ENCODE results near the gene CNTNAP2. TPM values are rescaled to one million over a fixed set of nuclear protein-coding genes. Genes with fewer than 3 reads are reported as not detected.

CNTNAP2 gene
- total RNA-seq, 1 donor from 2014 or later: 1.3 TPM

DNA sequence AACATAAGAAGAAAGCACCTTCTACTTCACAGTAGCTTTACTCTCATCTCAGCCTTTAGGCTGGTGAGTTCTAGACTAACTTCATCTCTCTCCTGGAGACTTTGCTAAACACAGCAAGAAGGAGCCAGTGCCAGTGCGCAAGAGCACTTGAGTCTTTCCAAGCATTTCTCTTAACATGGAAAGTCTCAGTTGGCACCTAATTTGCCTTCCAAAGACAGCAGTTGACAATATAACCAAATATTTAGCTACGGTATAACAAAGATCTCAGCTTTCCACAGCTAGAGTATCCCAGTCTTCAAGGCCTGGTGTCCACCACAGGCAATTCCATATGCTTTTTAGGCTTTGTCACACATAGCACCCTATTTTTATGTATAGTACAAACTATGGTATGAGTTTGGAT lies 1204.9 kb downstream of the CNTNAP2 start:
- no peak for DNase-seq (ENCODE audit: low spot score)

DNA sequence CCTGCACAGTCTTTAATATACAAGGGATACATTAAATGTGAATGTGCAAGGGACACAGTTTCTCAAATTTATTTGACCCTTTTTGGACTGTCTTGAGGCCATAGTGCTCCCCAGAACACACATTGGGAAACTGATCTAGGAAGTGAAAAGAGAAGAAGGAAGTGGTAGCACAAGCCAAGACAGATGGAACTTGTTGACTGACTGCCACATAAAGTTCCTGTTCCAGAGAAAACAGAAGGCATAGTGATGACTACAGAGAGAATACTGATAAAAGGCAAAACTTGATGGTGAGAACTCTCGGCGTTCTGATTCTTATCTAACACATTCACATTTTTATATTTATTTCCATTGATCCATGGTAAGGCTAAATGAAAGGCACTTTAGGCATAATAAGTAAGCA lies 1216.4 kb downstream of the CNTNAP2 start:
- DNase-seq (ENCODE audit: low spot score): no peak

DNA sequence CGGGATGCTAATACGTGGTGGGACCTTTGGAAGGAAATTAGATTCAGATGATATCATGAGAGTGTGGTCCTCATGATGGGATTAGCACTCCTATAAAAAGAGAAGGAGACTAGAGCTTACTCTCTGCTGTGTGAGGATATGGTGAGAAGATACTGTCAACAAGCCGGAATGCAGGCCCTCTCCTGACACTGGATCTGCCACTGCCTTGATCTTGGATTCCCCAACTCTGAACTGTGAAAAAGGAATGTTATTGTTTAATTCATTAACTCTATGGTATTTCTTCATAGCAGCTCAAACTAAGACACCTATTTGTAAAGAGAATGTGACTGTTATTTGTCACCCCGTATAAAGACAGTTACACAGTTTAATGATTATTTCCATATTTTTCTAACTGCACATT lies 1246.5 kb downstream of the CNTNAP2 start:
- DNase-seq (ENCODE audit: low spot score): no peak

DNA sequence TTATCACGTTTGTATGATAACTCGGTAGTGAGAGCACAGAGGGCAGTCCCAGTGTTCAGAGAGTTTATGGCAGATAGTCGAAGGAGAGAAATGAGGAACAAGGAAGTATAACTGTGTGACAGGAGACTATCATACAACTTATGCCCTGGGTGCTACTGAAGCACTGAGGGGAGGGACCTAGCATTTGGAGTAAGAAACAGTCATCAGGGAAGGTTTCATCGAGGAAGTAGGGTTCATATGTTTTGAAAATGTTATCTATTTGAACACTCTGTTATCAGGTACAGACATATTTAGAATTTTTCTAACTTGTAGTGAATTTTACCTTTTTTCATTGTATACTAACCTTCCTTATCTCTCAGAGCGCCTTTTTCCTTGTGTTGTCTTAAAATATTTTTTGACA lies 1259.6 kb downstream of the CNTNAP2 start:
- no peak for DNase-seq (ENCODE audit: low spot score)

DNA sequence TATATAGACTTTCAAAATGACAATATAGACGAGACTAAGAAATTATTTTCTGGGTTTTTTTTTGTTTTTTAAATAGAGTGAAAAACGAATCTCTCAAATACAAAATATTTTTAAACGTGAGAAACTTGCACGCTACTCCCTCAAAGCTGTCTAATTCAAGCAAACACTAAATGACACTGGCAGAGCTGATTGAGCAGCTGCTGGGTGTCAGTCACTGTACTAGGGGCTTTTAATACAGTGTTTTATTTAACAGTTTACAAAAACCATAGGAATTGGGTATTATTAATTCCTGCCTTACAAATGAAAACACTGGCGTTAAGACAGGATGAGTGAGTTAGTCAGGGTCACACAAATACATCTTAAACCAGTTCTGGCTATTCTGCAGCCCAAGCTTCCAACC lies 1264.3 kb downstream of the CNTNAP2 start:
- DNase-seq (ENCODE audit: low spot score): no peak

DNA sequence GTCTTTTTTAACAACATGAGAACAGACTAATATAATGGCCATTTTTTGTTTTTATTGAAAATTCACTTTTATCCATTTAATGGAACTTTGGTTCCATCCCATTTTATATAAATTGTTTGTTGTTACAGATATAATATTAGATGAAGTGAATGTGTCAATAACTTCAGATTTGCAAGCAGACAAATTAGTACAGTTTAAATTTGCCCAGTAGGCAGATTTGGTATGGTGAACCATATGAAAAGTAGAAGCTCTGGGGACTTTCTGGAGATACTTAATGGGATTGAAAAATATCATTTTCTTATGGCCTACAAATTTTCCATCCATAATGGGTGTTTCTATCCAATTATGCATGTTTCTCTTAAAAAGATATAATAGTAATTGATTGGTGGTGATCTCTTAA lies 1277.7 kb downstream of the CNTNAP2 start:
- no peak for DNase-seq (ENCODE audit: low spot score)

DNA sequence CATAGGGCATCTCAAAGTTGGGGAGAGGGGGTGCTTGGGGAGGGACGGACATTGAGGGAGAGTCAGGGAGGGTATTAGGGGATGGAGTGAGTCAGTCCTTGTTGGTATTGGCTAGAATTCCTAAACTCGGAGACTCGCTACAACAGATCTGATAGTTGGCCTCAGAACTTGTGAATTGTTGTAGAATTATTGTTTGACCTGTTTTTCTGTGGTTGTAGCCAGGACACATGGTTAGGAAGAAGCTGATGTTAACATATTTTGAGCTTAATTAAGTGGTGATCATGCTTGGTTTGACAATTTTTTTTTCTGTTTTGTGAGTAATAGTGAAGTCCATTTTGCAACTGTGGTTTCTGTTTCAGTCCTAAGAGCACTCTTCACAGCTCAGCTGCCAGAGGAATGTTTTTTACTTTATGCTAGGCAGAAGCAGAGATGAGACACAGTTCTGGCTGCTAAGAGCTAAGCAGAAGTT lies 1283.7 kb downstream of the CNTNAP2 start:
- no peak for DNase-seq (ENCODE audit: low spot score)

DNA sequence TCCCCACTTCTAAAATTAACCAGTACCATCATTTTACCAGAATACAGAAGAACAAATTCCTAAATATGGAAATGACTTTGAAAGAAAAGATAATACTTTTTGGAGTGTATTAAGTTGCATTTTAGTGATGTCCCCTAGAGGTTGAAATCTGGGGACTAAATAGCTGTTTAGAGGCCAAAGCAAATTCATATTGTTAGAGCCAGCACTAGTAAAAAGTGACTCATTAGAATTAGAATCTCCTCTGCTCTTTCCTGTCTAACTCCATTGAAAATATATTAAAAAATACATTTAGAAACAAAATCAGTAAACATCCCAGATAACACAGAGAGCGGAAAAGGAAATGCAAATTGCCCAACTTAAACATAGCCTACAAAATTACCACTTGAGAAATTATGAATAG lies 1284.3 kb downstream of the CNTNAP2 start:
- DNase-seq (ENCODE audit: low spot score): no peak

DNA sequence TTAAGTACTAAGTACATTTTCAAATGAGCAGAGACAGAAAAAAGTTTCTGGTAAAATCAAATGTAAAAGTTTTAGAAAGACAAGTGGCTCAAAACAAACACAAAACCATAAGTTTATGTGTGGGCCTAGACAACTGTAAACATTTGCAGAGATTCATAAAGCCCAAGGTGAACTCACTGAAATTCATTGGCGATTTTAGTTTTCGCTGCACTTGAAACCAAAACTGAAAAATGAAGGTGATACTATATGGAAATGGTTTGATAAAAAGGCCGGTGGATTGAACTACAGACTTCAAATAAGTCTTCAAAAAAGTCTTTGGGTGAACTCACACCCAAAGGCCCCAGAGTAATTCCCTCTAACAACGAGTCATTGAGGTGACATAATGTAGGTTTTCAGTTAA lies 1289.0 kb downstream of the CNTNAP2 start:
- no peak for DNase-seq (ENCODE audit: low spot score)

DNA sequence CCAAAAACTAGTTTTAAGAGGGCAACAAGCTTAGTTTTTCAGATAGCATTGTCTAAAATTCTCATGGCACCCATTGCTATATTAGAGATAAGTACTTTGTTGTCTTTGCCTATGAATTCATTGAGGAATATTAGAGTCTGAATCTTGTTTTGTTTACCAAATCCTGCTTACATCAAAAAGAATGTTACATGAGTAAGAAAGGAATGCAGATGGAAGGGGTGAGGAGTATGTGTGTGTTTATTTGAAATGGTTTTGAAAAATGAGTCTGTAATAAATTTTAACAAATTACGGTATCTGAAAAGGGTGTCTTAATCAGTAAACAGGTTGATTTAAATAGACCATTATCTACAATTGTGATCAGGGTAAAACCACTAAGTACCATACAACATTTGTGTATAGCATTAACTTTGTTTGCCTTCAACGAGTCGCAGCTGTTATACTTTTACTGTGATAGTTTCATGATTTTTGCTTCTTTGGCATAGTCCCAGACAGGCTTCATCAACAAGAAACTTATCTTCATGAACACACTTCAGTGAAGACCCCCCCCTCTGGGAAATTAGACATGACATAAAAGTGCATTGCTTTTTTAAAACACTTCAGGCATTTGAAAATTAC lies 1290.0 kb downstream of the CNTNAP2 start:
- no peak for DNase-seq (ENCODE audit: low spot score)

DNA sequence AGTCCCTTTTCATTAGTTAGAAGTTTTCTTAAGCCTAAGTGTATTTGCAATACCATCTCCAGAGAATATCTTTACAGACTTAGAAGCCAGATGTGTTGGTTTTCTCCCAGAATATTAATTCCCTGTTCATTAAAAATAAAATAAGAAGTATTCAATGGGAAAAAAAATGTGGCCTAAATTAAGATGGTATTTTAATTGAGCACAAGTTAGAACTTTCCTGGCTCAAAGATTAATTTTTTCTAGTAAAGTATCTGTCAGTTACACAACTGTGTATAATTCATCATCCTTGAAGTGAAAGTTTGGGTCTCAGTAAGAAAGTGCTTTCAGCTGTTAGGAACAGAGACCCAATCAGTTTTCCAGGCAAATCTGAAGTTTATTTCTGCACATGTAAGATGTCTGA lies 1294.5 kb downstream of the CNTNAP2 start:
- no peak for DNase-seq (ENCODE audit: low spot score)

DNA sequence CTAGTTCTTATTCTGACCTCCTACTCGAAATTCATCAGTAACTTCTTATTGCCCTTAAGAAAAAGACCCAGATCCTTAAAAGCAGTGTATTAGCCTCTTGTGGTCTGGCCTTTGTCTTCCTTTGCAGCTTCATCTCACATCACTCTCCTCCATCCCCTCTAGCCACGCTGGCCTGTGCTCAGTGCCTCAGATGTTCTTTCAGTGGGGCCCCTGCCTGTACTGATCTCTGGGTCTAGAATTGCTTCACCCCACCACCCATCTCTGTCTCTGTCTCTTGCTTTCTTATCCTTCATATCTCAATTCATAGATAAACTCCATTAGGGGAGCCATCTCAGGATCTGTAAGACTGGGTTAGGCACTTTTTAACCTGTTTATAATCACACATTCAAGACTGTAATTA lies 1295.5 kb downstream of the CNTNAP2 start:
- DNase-seq (ENCODE audit: low spot score): no peak

DNA sequence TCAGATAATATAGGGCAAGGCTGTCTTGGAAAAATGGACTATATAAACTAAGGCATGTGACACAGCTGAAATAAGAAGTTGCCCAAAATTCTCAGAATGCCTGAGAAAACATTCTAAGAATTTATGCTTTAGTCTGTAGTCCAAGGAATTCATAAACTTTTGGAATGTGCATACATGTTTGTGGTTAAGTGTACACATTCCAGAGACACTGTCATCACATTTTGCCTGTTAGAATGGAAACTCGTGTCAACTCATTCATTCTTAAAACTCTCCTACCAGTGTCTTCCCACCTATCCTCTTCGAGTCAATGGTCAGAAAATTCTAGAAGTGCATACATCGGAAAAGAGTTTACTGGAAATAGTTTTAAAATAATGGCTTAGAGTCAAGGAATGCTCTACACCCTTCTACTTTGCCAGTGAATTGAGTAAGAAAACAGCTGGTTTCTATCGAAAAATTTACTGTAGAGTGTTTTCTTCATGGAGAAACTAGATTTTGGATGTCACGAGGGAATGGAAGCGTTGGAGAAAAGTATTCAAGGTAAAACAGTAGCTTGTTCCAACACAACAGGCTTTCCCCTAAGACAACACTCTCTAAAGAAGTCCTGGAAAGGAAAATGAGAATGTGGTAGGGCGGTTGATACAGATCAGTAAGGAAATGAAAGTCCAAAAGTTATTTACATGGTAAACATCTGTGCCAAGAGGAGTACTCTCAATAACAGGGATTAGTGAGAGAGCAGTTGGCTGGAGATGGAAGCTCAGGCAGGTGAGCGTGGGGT lies 1296.4 kb downstream of the CNTNAP2 start:
- DNase-seq (ENCODE audit: low spot score): no peak

DNA sequence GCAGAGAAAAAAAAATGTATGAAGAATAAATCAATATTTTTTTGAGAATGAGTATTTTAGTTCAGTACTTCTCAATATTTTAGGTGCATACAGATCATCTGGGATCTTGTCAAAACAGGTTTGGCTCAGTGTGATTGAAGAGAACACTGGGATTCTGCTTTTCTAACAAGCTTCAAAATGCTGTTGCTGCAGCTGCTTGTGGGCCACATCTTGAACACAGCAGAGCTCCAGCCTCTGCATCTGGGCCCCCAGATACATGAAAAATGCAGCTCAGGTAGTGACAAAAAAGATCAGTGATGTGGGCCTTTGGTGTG lies 1296.9 kb downstream of the CNTNAP2 start:
- DNase-seq (ENCODE audit: low spot score): no peak

DNA sequence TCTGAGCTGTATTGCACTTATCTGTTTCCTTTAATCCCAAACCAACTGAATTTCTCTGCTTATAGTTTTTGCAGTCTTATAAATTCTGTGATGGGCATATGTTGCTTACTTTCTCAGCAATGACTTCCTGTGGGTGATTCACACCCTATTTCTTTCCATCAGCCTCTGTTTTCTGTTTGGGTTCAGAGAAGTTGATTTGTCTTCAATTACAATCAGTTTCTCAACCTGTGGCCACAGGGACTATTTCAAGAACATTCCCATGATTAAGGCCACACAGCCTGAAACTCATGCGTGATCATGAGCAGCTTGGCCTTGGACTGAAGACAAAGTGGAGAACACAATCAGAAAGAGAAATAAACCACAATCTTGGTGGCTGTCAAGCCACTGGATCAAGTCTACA lies 1299.4 kb downstream of the CNTNAP2 start:
- no peak for DNase-seq (ENCODE audit: low spot score)

DNA sequence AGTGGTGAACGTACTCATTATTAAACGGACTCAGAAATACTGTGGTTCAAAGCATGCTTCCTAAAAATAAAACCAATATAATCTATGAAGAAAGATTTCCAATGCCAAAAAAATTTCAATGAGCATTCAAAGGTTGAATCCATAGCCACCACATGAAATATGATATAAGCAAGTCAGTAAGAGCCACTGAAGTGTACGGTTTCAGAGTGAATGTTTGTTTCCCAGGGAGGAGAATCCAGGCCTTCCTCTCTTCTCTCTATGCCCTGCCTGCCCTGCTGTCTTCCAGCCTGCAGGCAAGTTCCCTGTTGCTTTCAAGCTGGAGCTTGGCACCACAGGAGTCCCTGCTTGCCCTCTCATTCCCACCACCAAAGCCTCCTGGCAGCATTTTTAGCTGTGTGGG lies 1302.4 kb downstream of the CNTNAP2 start:
- DNase-seq (ENCODE audit: low spot score): no peak

DNA sequence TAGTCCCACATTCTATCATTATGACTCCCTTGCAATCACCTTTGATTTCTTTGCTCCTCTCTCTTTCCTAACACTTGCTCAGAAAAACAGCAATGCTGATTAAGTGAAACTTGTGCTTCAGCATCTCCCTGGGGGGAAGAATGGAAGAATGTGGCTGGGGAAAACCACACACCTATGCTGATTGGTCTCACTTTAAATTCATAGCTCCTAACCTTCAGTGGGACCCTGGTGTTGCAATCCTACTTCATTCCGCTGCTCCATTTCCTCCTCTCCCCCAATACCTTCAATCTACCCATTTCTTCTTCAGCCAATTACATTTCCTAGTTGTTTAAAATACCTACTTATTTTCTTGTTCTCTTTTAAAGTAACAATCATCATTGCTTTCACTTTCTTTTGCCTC lies 1307.3 kb downstream of the CNTNAP2 start:
- DNase-seq (ENCODE audit: low spot score): no peak

DNA sequence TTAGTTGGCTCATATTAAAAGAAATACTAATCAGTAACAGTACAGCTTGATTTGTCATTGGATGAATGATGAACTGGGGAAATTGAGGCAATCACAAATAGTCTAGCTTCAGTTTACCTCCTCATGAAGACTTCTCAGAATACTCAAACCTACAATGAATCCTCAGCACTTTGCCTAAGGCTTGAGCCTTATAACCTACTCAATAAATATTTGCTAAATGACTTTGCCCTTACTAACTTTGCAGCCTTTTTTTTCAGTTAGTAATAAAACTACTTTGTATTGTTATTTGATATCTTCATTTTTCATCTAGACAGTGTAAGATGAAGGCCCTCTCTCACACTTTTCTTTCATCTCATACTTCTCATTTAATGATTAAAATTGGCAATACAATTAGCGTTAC lies 1311.5 kb downstream of the CNTNAP2 start:
- DNase-seq (ENCODE audit: low spot score): no peak

DNA sequence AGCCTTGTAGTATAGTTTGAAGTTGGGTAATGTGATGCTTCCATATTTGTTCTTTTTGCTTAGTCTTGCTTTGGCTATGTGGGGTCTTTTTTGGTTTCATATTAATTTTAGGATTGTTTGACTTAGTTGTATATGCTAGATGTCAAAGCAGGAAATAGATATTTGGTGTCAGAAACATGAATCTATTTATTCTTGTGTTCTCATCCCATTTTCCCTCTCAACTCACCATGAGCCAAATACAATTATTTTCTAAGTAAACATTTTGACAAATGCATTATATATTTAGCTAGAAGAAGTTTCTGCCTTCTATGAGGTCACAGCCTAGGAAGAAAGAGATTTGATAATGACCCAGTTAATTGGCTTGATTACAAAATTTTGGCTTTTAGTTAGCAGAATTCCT lies 1313.4 kb downstream of the CNTNAP2 start:
- no peak for DNase-seq (ENCODE audit: low spot score)

DNA sequence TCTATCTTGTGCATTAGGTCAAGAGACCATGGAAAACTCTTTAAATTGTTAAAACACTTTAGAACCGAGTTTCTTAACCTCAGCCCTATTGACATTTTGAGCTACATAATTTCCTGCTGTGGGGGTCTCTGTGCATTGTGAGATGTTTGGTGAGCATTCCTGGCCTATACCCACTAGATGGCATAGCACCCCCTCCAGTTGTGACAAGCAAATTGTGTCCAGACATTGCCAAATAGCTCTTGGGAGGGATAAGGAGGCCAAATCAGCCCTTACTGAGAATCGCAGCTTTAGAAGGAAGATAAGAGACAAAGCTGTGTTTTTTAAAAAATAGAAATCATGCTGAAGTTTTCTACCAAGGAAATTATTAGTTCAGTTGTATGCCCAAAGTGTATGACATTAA lies 1315.5 kb downstream of the CNTNAP2 start:
- no peak for DNase-seq (ENCODE audit: low spot score)

DNA sequence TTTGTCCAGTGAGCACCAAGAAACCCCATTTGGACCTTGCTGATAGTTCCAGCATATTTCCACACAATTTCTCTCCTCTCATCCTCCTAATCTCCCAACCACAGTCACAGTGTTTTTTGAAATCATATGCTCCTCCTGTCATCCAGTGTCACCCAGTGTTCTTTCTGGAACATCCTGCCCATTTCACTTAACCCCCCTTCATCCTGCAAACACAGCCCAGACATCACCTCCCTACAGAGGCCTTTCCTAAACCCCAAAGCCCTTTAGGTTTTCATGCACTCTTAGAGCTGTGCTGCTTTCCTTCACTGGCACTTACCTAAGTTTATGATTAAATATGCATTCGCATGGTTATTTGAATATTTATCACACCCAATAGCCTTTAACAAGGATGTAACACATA lies 1316.0 kb downstream of the CNTNAP2 start:
- no peak for DNase-seq (ENCODE audit: low spot score)

DNA sequence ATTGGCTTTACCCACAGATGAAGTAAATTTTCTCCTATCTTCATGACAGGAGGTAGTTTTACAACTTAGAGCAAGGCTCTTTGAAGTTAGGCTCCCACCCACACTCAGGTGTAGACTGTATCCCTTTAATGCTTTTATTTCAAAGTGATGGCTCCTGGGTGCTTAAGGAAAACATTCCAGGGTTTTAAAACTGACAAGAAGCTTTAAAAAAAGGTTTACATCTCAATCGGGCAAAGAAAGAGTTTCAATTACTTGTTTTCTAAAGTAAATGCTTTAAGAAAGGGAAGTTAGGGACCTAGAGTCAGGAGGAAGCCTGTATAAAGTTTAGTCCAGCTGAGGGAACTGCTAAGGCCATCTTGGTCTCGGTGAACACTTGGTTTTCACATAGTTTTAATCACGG lies 1320.1 kb downstream of the CNTNAP2 start:
- no peak for DNase-seq (ENCODE audit: low spot score)

DNA sequence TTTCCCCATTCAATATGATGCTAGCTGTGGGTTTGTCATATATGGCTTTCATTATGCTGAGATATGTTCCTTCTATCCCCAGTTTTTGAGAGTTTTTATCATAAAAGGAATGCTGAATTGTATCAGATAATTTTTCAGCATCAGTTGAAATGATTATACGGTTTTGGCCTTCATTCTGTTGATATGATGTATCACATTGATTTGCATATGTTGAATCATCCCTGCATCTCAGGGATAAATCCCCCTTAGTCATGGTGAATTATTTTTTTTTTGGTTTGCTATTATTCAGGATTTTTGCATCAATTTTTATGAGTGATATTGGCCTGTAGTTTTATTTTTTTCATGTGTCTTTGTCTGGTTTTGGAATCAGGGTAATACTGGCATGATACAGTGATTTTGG lies 1321.6 kb downstream of the CNTNAP2 start:
- no peak for DNase-seq (ENCODE audit: low spot score)
